Left lung (tissue), 10 donors: ENCODE measurements around the gene LY6G6D. TPM values are rescaled to one million over a fixed set of nuclear protein-coding genes. Genes with fewer than 3 reads are reported as not detected.
A peak's percentile ranks its signal among the peaks of the same experiment; 100 is the strongest.

ENCODE experiments used
- ATAC-seq: fragments of 200-7000 bp; cut with Tn5 transposase; one replicate; pipeline ENCODE4 v1.9.1; 2020; ENCODE audit warnings: moderate library complexity
- DNase-seq, 4 donors: peaks; one replicate each; pipeline ENCODE4 v3.0.0-alpha.2; 2013 to 2020
- H3K27ac ChIP-seq, 2 donors: fragments of 200-600 bp; sonication (generic) in 1 of 2; one replicate each; pipeline versions ENCODE4 v1.5.0 to v1.8.0; 2020 to 2021
- H3K27me3 ChIP-seq, 2 donors: fragments of 200-600 bp; sonication (generic) in 1 of 2; one replicate each; pipeline versions ENCODE4 v1.5.0 to v1.8.0; 2020 to 2021
- H3K36me3 ChIP-seq, 2 donors: fragments of 200-600 bp; sonication (generic) in 1 of 2; one replicate each; pipeline versions ENCODE4 v1.5.0 to v1.8.0; 2020 to 2021
- H3K4me1 ChIP-seq, 2 donors: fragments of 200-600 bp; one replicate each; pipeline ENCODE4 v1.8.0; 2021
- H3K4me3 ChIP-seq, 2 donors: fragments of 200-600 bp; sonication (generic) in 1 of 2; one replicate each; pipeline versions ENCODE4 v1.5.0 to v1.8.0; 2020 to 2021; ENCODE audit warnings: mild to moderate bottlenecking in 1 of 2
- H3K9me3 ChIP-seq, 2 donors: fragments of 200-600 bp; sonication (generic) in 1 of 2; one replicate each; pipeline versions ENCODE4 v1.5.0 to v1.8.0; 2020 to 2021
- intact Hi-C, 2 donors: fragments of 100-400 bp; cut with DNase I; formaldehyde crosslinking; loops; one replicate each; pipeline versions ENCODE4 v1.11.2 to v1.14.2; 2022
- polyA plus RNA-seq, 6 donors: library from polyadenylated mRNA; unstranded; fragments of 120-200 nt; gene quantifications; one replicate each; pipeline ENCODE4 v1.2.1, GENCODE V29; 2013; ENCODE audit not compliant: insufficient read length in 6 of 6
- total RNA-seq, 2 donors: library from RNA; stranded (reverse); fragmentation: NEBNext Ultra II Directional; extraction: Animal tissue kit (Norgen Biotek cat#: 25700); gene quantifications; one replicate each; pipeline ENCODE4 v1.2.1, GENCODE V29; 2021
- TF ChIP-seq, protein P1 (sequence below), 2 donors: fragments of 200-600 bp; sonication (generic) in 1 of 2; IDR thresholded peaks; one replicate each; pipeline versions ENCODE4 v1.5.0 to v1.8.0; 2021; ENCODE audit warnings: antibody characterized with exemption in 2 of 2
- donor health status: DM: no; HTN: yes; CAD: no.
- donor health status: DM: no; HTN: no; CAD: no.

Gene LY6G6D
- total and polyA plus RNA-seq, 8 donors: 0.57 TPM; not detected in 7

DNA sequence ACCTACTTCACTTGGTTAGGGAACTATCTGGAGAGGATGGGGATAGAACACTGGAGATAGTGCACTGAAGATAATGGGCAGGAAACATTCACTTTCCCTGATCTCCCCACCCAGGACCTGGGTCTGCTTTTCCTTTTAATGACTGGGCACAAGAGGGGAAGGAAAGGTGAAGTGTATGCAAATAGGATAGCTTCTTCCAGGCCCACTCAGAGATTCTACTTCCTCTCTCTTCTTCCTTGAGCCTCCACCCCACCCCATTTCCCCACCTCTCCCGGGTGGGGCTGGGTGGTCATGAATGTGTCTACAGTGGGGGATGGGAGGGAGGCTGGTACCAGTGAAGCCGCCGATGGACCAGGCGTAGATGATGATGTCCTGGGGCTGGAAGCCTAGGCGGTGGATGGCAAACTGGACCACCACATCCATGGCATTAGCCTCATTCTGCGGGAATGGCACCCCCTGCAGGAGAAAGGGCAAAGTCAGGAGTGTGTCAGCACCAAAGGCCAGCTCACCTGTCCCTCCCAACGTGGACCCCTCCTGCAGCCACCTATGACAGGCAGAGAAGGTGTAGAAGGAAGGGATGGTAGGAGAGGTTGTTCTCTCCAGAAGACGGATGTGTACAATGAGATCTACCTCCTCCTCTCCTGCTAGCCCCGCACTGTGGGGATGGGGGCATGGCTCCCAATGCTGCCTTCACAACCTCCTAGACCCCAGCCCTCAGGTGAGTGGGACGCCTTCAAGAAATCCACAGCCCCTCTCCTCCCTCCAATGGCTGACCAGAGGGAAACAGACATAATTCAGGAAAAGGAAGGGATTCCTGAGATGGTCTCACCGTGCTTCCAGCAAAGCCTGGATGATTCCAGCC, 25.7 kb upstream of the LY6G6D start:
- no peak overlapping the region for H3K27ac ChIP-seq
- no peaks in the 10 kb centered on the region for H3K9me3 ChIP-seq
- no peaks in the 10 kb centered on the region for H3K27me3 ChIP-seq
- no peaks in the 10 kb centered on the region for H3K4me1 ChIP-seq
- ATAC-seq (no peak), DNase-seq (no peak)
- peaks cover 0 to 100% of the 10 kb centered on the region in 2 donors for H3K36me3 ChIP-seq
- no peak overlapping the region for H3K4me3 ChIP-seq
- intact Hi-C loops: no loop called here
- TF ChIP-seq, protein P1, sequence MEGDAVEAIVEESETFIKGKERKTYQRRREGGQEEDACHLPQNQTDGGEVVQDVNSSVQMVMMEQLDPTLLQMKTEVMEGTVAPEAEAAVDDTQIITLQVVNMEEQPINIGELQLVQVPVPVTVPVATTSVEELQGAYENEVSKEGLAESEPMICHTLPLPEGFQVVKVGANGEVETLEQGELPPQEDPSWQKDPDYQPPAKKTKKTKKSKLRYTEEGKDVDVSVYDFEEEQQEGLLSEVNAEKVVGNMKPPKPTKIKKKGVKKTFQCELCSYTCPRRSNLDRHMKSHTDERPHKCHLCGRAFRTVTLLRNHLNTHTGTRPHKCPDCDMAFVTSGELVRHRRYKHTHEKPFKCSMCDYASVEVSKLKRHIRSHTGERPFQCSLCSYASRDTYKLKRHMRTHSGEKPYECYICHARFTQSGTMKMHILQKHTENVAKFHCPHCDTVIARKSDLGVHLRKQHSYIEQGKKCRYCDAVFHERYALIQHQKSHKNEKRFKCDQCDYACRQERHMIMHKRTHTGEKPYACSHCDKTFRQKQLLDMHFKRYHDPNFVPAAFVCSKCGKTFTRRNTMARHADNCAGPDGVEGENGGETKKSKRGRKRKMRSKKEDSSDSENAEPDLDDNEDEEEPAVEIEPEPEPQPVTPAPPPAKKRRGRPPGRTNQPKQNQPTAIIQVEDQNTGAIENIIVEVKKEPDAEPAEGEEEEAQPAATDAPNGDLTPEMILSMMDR (IDR thresholded peaks at IDR 0.05): no peak

DNA sequence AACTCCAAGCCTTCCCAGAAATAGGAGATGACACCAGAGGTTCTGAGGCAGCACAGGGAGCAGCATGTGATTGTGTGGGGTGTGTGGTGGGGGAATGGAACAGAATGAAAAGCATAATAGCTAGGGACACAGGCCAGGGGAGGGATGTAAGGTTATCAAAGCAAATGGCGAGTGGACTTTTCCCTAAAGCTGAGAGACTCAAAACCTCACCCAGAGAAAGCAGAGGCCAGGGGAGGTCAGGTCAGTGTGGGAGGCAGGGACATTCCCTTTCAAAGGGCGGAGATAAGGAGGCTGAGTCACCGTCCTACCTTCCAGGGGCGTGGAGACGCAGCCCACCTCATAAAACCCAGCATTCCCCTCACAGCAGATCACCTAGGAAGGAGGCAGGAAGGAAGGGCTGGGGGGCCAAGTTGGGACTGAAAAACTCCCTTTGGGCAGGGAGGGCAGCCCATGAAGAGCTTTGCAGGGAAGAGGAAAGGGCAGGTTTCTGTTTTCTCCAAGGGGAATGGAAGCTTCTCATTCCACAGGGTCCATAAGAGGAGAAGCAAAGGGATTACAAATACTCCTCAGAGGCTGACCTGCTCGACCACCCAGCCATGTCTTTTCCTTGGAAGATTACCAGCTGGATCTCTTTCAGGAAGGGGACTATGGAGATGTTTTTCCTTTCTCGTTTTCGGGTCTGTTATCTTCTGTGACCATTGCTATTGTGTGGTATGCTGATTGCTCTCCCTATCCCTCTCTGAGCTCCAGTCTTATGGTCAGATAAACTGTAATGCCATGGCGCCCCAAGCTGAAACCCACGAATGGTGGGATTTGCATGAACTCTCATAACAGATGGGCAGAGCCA, 24.7 kb upstream of the LY6G6D start:
- H3K4me1 ChIP-seq: no peaks in the 10 kb centered on the region
- no peak overlapping the region for H3K4me3 ChIP-seq
- no peaks in the 10 kb centered on the region for H3K9me3 ChIP-seq
- TF ChIP-seq, protein P1 (IDR thresholded peaks at IDR 0.05): no peak
- intact Hi-C loops: no loop called here
- DNase-seq: no peak
- H3K27ac ChIP-seq: no peak overlapping the region
- H3K27me3 ChIP-seq: no peaks in the 10 kb centered on the region
- ATAC-seq: peak; percentile 25
- H3K36me3 ChIP-seq: peaks cover 0 to 100% of the 10 kb centered on the region in 2 donors

DNA sequence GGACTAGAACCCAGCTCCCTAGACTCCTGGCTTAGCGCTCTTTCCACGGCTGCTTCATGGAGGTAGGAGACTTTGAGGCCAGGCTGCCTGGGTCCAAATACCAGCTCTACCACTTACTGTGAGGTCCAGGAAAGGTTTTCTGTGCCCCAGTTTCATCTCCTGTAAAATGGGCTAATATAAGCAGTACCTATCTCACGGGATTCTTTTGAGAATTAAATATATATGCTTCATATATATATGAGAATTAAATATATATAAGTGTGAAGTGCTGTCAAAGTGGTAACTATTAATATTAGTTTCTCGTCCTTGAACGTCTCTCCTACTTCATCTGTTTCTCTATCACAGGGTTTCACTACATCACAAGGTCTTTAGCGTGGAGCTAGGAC, 24.1 kb upstream of the LY6G6D start:
- Histone ChIP-seq H3K4me1 (no peaks in the 10 kb centered on the region), H3K27me3 (no peaks in the 10 kb centered on the region), H3K27ac (no peak overlapping the region), H3K36me3 (peaks cover 0 to 100% of the 10 kb centered on the region in 2 donors), H3K4me3 (no peak overlapping the region), H3K9me3 (no peaks in the 10 kb centered on the region)
- intact Hi-C loops: no loop called here
- DNase-seq: no peak
- ATAC-seq: no peak
- TF ChIP-seq, protein P1 (IDR thresholded peaks at IDR 0.05): no peak

DNA sequence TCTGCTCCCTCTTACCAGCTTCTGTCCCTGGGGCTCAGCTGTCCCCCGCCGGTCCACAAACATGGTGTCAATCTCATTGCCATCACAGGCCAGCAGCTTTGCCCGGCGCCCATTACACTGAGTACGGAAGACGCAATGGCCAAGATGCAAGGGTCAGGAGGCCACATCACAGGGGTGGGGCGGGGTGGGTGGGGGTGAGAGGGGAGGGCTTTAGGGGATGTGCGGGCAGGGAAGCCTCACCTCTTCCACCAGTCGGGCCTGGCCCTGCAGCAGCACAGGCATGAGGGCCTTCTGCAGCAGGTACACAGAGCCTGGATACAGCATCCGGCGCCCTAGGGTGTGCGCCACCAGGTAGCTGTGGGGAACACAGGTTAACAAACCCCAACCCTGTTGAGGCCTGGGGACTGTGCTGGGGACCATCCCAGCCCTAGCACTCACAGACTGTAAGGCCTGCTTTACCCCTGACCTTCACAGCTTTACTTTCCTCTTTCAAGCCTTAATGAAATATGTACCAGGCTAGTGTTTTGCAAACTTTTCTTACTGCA, 23.5 kb upstream of the LY6G6D start:
- H3K36me3 ChIP-seq: peaks cover 0 to 100% of the 10 kb centered on the region in 2 donors
- H3K27ac ChIP-seq: no peak overlapping the region
- H3K9me3 ChIP-seq: no peaks in the 10 kb centered on the region
- intact Hi-C loops: no loop called here
- ATAC-seq (no peak), DNase-seq (no peak)
- no peak overlapping the region for H3K4me3 ChIP-seq
- H3K27me3 ChIP-seq: no peaks in the 10 kb centered on the region
- TF ChIP-seq, protein P1 (IDR thresholded peaks at IDR 0.05): no peak
- no peaks in the 10 kb centered on the region for H3K4me1 ChIP-seq

DNA sequence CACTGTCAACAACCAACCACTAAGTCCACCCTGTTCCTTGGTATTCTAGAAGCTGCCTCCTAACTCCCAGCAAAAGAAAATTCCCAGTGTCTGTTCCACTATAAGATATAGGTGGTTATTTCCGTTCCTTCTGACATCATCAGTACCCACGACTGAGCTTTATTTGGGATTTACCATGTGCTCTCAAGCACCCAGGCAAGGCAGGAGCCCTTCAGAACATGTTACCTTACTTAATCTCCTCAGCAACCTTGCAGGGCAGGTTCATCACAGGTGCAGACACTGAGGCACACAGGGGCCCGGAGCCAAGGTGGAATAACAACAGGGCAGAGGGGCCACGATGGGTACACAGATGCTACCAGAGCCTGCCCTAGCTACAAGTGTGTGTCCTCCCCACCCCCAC, 22.8 kb upstream of the LY6G6D start:
- H3K36me3 ChIP-seq: peaks cover 0 to 97% of the 10 kb centered on the region in 2 donors
- no peaks in the 10 kb centered on the region for H3K4me1 ChIP-seq
- H3K27ac ChIP-seq: no peak overlapping the region
- DNase-seq (no peak), ATAC-seq (no peak)
- TF ChIP-seq, protein P1 (IDR thresholded peaks at IDR 0.05): no peak
- H3K4me3 ChIP-seq: no peak overlapping the region
- intact Hi-C loops: no loop called here
- H3K9me3 ChIP-seq: no peaks in the 10 kb centered on the region
- no peaks in the 10 kb centered on the region for H3K27me3 ChIP-seq
